ENCODE results near the gene PTCD2. TPM values are rescaled to one million over a fixed set of nuclear protein-coding genes. Genes with fewer than 3 reads are reported as not detected.
"Not testable (repeated sequence)": the region's sequence is repeated elsewhere in the genome, so short reads cannot be mapped to it uniquely, and the experiment has no call there.

The PTCD2 gene
- total and polyA plus RNA-seq, 2 experiments from 2014 or later = 6.3 to 14.3 TPM

- Histone ChIP-seq H3K27me3 (no peaks in the 10 kb centered on the region), H3K27ac (no peak overlapping the region), H3K36me3 (peaks cover 4% of the 10 kb centered on the region), H3K4me1 (ENCODE audit: low read depth) (no peaks in the 10 kb centered on the region), H3K4me3 (no peak overlapping the region), H3K9me3 (ENCODE audit: low read depth) (no peaks in the 10 kb centered on the region)
- TF ChIP-seq CTCF (IDR thresholded peaks at IDR 0.05; ENCODE audit: low read depth, low read length) = no peak
- DNase-seq (ENCODE audit: low read depth in 1 of 2, low spot score in 1 of 2) = no peak
These were observed 7.0 kb upstream of the PTCD2 start for GRCh38 chr5:72313141-72313540.

GRCh38 chr5:72314571-72315172 lies 5.5 kb upstream of the PTCD2 start:
- H3K36me3 ChIP-seq = peaks cover 4% of the 10 kb centered on the region
- H3K27ac ChIP-seq = no peak overlapping the region
- H3K4me3 ChIP-seq = no peak overlapping the region
- H3K9me3 ChIP-seq (ENCODE audit: low read depth) = no peaks in the 10 kb centered on the region
- no peaks in the 10 kb centered on the region for H3K4me1 ChIP-seq (ENCODE audit: low read depth)
- H3K27me3 ChIP-seq = no peaks in the 10 kb centered on the region
- TF ChIP-seq CTCF (IDR thresholded peaks at IDR 0.05; ENCODE audit: low read depth, low read length) = peak; percentile 34
- peak; percentile 48 to 89 for DNase-seq (ENCODE audit: low read depth in 1 of 2, low spot score in 1 of 2)

- not testable (repeated sequence) for H3K9me3 ChIP-seq (ENCODE audit: low read depth); H3K27me3 ChIP-seq; DNase-seq (ENCODE audit: low read depth in 1 of 2, low spot score in 1 of 2); H3K36me3 ChIP-seq; H3K4me1 ChIP-seq (ENCODE audit: low read depth)
- Histone ChIP-seq H3K27ac (peak overlapping the region; percentile 83), H3K4me3 (peak overlapping the region; percentile 77)
These were observed 668 bp upstream of the PTCD2 start for GRCh38 chr5:72319435-72319975.

- H3K27ac ChIP-seq = no peak overlapping the region
- H3K4me3 ChIP-seq = no peak overlapping the region
- DNase-seq (ENCODE audit: low read depth in 1 of 2, low spot score in 1 of 2) = no peak
- H3K9me3 ChIP-seq (ENCODE audit: low read depth) = no peaks in the 10 kb centered on the region
- peaks cover 5% of the 10 kb centered on the region for H3K4me1 ChIP-seq (ENCODE audit: low read depth)
- H3K36me3 ChIP-seq = peaks cover 27% of the 10 kb centered on the region
- no peaks in the 10 kb centered on the region for H3K27me3 ChIP-seq
- TF ChIP-seq CTCF (IDR thresholded peaks at IDR 0.05; ENCODE audit: low read depth, low read length) = no peak
These were observed 4.1 kb downstream of the PTCD2 start for GRCh38 chr5:72324189-72324825.

GRCh38 chr5:72325566-72326305 lies 5.6 kb downstream of the PTCD2 start:
- H3K4me1 ChIP-seq (ENCODE audit: low read depth) = peaks cover 4% of the 10 kb centered on the region
- no peak for TF ChIP-seq CTCF (IDR thresholded peaks at IDR 0.05; ENCODE audit: low read depth, low read length)
- H3K4me3 ChIP-seq = no peak overlapping the region
- H3K27ac ChIP-seq = no peak overlapping the region
- H3K36me3 ChIP-seq = peaks cover 28% of the 10 kb centered on the region
- DNase-seq (ENCODE audit: low read depth in 1 of 2, low spot score in 1 of 2) = peak in 1 of 2 donors; percentile 70
- no peaks in the 10 kb centered on the region for H3K27me3 ChIP-seq
- H3K9me3 ChIP-seq (ENCODE audit: low read depth) = no peaks in the 10 kb centered on the region

- Histone ChIP-seq H3K36me3 (peaks cover 28% of the 10 kb centered on the region), H3K27me3 (no peaks in the 10 kb centered on the region), H3K4me3 (no peak overlapping the region), H3K27ac (no peak overlapping the region), H3K4me1 (ENCODE audit: low read depth) (no peaks in the 10 kb centered on the region), H3K9me3 (ENCODE audit: low read depth) (no peaks in the 10 kb centered on the region)
- no peak for TF ChIP-seq CTCF (IDR thresholded peaks at IDR 0.05; ENCODE audit: low read depth, low read length)
- no peak for DNase-seq (ENCODE audit: low read depth in 1 of 2, low spot score in 1 of 2)
These were observed 6.1 kb downstream of the PTCD2 start for GRCh38 chr5:72326306-72326649.

Measured in cardiac muscle cell (in vitro differentiated cells and primary cell).